ENCODE data around the gene ARHGAP44. TPM values are rescaled to one million over a fixed set of nuclear protein-coding genes. Genes with fewer than 3 reads are reported as not detected.

Gene ARHGAP44
- polyA plus RNA-seq, 1 donor from 2014 or later: 5.9 TPM

- TF ChIP-seq CTCF (IDR thresholded peaks at IDR 0.05; ENCODE audit: poor library complexity, severe bottlenecking) (no peak), SMC3 (conservative IDR thresholded peaks at IDR 0.05; ENCODE audit: poor library complexity) (no peak), MXI1 (conservative IDR thresholded peaks at IDR 0.05; ENCODE audit: poor library complexity, severe bottlenecking) (no peak), POLR2AphosphoS5 (IDR thresholded peaks at IDR 0.05) (no peak), RAD21 (conservative IDR thresholded peaks at IDR 0.05) (no peak), EP300 (conservative IDR thresholded peaks at IDR 0.05; ENCODE audit: poor library complexity, severe bottlenecking) (no peak), TAF1 (IDR thresholded peaks at IDR 0.05; ENCODE audit: low read depth) (no peak), EZH2 (IDR thresholded peaks at IDR 0.05; ENCODE audit: borderline replicate concordance, insufficient read depth, low read length, poor library complexity, severe bottlenecking) (no peak)
- TF ChIP-seq, protein P1, sequence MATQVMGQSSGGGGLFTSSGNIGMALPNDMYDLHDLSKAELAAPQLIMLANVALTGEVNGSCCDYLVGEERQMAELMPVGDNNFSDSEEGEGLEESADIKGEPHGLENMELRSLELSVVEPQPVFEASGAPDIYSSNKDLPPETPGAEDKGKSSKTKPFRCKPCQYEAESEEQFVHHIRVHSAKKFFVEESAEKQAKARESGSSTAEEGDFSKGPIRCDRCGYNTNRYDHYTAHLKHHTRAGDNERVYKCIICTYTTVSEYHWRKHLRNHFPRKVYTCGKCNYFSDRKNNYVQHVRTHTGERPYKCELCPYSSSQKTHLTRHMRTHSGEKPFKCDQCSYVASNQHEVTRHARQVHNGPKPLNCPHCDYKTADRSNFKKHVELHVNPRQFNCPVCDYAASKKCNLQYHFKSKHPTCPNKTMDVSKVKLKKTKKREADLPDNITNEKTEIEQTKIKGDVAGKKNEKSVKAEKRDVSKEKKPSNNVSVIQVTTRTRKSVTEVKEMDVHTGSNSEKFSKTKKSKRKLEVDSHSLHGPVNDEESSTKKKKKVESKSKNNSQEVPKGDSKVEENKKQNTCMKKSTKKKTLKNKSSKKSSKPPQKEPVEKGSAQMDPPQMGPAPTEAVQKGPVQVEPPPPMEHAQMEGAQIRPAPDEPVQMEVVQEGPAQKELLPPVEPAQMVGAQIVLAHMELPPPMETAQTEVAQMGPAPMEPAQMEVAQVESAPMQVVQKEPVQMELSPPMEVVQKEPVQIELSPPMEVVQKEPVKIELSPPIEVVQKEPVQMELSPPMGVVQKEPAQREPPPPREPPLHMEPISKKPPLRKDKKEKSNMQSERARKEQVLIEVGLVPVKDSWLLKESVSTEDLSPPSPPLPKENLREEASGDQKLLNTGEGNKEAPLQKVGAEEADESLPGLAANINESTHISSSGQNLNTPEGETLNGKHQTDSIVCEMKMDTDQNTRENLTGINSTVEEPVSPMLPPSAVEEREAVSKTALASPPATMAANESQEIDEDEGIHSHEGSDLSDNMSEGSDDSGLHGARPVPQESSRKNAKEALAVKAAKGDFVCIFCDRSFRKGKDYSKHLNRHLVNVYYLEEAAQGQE (IDR thresholded peaks at IDR 0.05; ENCODE audit: borderline replicate concordance): no peak
These were observed 128.1 kb downstream of the ARHGAP44 start for GRCh38 chr17:12917399-12917798.

GRCh38 chr17:12918142-12918541 is 128.8 kb downstream of the ARHGAP44 start:
- H3K27ac ChIP-seq (ENCODE audit: low read length): no peak overlapping the region
- H3K9ac ChIP-seq (ENCODE audit: low read length): no peak overlapping the region
- H3K4me3 ChIP-seq (ENCODE audit: low read length): no peak overlapping the region

More at GRCh38 chr17:12917399-12917798, 128.1 kb downstream of the ARHGAP44 start:
- Histone ChIP-seq H3K9me3 (ENCODE audit: low read length) (no peaks in the 10 kb centered on the region), H3K79me2 (replicated peaks; ENCODE audit: insufficient read depth, low read length) (no peaks in the 10 kb centered on the region), H3K27me3 (ENCODE audit: insufficient read depth, low read depth, low read length) (no peaks in the 10 kb centered on the region), H3K27ac (ENCODE audit: low read length) (no peak overlapping the region), H2AFZ (ENCODE audit: low read depth, low read length) (no peak overlapping the region), H3K9ac (ENCODE audit: low read length) (no peak overlapping the region), H3K9me2 (ENCODE audit: insufficient read depth, low read length) (no peaks in the 10 kb centered on the region), H3K36me3 (ENCODE audit: insufficient read depth, low read length) (no peaks in the 10 kb centered on the region), H3K4me3 (ENCODE audit: low read length) (no peak overlapping the region), H4K20me1 (ENCODE audit: insufficient read depth) (no peaks in the 10 kb centered on the region), H3K4me2 (ENCODE audit: low read length) (no peak overlapping the region), H3F3A (ENCODE audit: insufficient read depth, low read length, poor library complexity, severe bottlenecking) (no peaks in the 10 kb centered on the region)

More at GRCh38 chr17:12918142-12918541, 128.8 kb downstream of the ARHGAP44 start:
- no peaks in the 10 kb centered on the region for H4K20me1 ChIP-seq (ENCODE audit: insufficient read depth)
- no peak overlapping the region for H2AFZ ChIP-seq (ENCODE audit: low read depth, low read length)
- no peaks in the 10 kb centered on the region for H3K36me3 ChIP-seq (ENCODE audit: insufficient read depth, low read length)
- H3K9me2 ChIP-seq (ENCODE audit: insufficient read depth, low read length): no peaks in the 10 kb centered on the region
- no peaks in the 10 kb centered on the region for H3K27me3 ChIP-seq (ENCODE audit: insufficient read depth, low read depth, low read length)
- H3K9me3 ChIP-seq (ENCODE audit: low read length): no peaks in the 10 kb centered on the region
- no peaks in the 10 kb centered on the region for H3F3A ChIP-seq (ENCODE audit: insufficient read depth, low read length, poor library complexity, severe bottlenecking)
- TF ChIP-seq RAD21 (conservative IDR thresholded peaks at IDR 0.05) (no peak), MXI1 (conservative IDR thresholded peaks at IDR 0.05; ENCODE audit: poor library complexity, severe bottlenecking) (no peak), SMC3 (conservative IDR thresholded peaks at IDR 0.05; ENCODE audit: poor library complexity) (no peak)
- no peaks in the 10 kb centered on the region for H3K79me2 ChIP-seq (replicated peaks; ENCODE audit: insufficient read depth, low read length)
- no peak overlapping the region for H3K4me2 ChIP-seq (ENCODE audit: low read length)
